Gastrocnemius medialis (tissue), 4 donors: ENCODE data around the gene CLIP3.

Source experiments
- CTCF ChIP-seq, 5 experiments: fragments of 450-650 bp in 3 of 5; fragments of 200-600 bp in 2 of 5; sonication (generic) in 2 of 5; IDR thresholded peaks in 4 of 5; conservative IDR thresholded peaks in 1 of 5; 1 replicate in 4 of 5; 2 replicates in 1 of 5; pipeline ENCODE4 v1.5.1; 2016 to 2019; ENCODE audit warnings: antibody characterized with exemption in 5 of 5, mild to moderate bottlenecking in 3 of 5, moderate library complexity in 3 of 5
- POLR2A ChIP-seq, 2 donors: fragments of 450-650 bp; IDR thresholded peaks; one replicate each; pipeline ENCODE4 v1.6.1; 2017; ENCODE audit warnings: antibody characterized with exemption in 2 of 2, mild to moderate bottlenecking in 2 of 2, moderate library complexity in 2 of 2

- TF ChIP-seq CTCF (IDR thresholded peaks at IDR 0.05 in 4 of 5, conservative IDR thresholded peaks at IDR 0.05 in 1 of 5) (no peak), POLR2A (IDR thresholded peaks at IDR 0.05) (no peak)
These were observed 38.6 kb downstream of the CLIP3 start for GRCh38 chr19:35993923-35994598.
